SW 1271 (cell line): ENCODE measurements around the gene ARID5B.
"Not testable (repeated sequence)": the region's sequence is repeated elsewhere in the genome, so short reads cannot be mapped to it uniquely, and the experiment has no call there.

Experiments used
- DNase-seq, 2 experiments: peaks; one replicate each; lab custom pipeline; 2025; lab: John Stamatoyannopoulos, UW

ARID5B gene

DNA sequence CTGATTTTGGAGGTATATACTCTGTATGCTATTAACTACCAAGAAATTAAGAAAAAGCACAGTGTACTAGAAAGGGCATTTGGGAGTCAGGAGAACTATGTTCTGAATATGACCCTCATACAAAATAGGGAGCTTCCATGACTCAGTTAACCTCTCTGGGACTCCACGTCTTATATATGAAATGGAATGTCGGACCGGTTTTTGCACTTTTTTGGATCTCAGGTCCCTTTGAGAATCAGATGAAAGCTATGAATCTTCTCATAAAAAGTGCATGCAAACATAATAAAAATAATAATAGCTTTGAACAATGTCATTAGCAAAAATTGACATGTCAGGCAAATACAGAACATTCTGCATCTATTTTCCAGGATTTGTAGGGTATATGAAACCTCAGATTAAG is 113.0 kb downstream of the ARID5B start:
- DNase-seq: no peak

DNA sequence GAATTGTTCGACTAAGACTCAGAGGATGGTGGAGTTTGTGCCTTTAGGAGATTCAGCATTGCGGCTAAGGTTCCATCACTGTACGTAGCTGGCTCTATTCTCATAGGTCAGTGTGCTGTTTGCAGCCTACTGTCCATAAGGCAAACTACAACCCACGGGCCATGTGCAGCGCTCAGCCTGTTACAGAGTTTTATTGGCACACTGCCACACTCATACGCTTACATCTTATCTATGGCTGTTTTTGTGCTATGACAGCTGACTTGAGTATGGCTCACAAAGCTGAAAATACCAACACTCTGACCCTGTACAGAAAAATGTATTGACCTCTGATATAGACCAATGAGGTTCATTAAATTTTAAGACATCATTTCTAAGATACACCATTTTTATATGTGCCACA is 114.5 kb downstream of the ARID5B start:
- no peak for DNase-seq

DNA sequence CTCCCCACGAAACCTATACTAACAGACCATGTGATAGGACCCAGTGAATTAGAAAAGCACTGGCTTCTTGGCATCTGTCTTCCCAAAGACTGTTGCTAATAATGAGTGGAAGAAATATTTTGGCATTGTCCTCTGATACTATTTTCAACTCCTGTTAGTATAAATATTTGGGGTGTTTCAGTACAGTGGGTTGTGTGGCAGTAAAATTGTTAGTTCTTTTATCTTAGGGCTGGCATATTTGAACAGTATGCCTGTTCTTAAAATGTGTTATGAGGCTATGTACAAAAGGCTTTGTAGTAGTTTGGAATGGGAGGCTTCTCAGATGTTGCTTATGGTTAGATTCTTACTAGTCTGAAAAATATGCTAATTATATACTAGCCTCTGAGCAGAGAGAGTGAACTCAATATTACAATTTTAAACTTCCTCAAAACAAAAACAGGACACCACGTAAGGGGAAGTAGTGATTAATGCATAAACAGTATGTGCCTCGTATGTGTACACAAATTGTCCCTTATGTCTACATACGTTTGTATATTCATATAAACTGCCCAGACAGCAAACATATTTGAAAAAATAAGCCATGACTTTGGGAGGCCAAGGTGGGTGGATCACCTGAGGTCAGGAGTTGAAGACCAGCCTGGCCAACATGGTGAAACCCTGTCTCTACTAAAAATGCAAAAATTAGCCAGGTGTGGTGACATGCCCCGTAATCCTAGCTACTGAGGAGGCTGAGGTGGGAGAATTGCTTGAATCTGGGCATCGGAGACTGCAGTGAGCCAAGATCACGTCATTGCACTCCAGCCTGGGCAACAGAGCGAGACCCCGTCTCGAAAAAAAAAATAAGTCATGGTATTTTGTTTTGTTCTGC is 115.4 kb downstream of the ARID5B start:
- DNase-seq: no peak

DNA sequence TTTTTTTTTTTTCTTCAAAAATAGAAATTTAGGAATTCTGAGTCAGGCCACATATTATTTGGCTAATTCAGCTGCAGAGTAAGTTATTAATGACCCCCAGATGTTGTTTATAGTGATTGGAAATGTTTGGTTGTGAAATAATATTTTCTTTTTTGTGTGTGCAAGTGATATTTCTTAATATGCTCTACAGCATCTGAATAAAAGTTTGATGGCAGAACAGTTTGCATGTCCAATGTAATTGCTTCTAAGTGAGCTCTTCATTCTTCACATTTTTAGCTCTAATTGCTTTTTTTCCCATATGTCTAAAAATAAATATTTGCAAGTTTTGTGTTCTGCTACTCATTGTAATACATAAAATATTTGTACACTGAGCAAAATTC is 116.0 kb downstream of the ARID5B start:
- DNase-seq: no peak

DNA sequence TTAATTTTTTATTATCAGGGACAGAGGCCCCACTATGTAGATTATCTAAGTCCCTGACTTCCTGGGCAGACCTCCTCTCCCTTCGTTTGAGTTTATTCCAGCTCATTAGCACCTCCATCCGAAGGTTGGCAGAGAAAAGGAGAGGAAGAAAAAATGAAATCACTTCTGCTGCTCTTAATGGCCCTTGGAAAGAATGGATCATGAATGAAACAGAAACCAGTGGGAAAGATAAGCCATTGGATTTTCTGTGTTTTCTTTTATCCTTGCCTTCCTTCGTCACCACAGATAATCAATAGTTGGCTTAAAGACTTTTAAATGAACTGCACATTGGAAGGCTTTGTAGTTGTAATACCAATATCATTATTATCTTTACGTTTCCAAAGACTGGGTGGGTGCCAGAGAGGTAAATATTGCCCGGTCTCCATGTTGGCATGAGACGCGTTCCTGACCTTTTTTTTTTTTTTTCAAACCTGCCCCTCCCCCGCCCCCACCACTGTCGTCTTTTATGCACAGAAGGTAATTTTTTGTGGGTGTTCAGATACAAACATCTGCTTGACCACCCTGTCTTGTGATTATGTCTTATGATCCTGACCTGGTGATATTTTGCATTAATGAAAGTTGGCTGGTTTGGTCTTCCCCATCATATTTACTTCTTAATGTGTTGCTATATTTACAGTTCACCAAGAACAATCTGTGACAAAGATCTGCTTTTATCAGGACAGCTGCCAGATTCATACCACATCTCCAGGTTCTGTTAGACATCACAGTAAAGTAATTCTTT is 116.8 kb downstream of the ARID5B start:
- no peak for DNase-seq

DNA sequence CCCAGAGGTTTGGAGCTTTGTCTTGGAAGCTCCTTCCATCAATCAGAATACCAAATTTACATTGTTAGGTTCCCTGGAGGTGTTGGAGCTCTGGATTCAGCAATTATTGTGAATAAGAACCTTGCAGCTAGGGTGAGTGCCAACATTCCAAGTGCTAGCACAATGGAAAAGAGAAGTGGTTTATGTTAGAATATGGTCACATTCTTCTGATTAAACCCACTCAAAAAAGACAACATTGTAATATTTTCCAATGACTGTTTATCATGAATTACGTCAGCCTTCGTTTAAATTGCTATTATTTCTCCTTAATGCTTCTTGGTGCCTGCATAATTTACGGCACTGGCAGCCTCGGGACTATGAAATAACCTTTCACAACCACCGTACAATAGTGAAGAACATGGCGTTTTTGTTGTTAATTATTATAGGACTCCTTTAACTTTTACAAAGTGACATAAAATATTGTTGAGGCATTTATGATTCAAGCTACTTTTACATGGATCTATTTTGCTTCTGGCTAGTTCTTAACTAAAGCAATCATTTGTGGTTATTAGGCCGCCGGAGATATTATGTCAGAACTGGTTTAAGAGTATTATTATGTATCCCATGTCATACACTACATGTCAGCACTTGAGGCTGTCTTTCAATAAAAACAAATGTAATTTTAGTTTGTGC is 117.7 kb downstream of the ARID5B start:
- DNase-seq: no peak

DNA sequence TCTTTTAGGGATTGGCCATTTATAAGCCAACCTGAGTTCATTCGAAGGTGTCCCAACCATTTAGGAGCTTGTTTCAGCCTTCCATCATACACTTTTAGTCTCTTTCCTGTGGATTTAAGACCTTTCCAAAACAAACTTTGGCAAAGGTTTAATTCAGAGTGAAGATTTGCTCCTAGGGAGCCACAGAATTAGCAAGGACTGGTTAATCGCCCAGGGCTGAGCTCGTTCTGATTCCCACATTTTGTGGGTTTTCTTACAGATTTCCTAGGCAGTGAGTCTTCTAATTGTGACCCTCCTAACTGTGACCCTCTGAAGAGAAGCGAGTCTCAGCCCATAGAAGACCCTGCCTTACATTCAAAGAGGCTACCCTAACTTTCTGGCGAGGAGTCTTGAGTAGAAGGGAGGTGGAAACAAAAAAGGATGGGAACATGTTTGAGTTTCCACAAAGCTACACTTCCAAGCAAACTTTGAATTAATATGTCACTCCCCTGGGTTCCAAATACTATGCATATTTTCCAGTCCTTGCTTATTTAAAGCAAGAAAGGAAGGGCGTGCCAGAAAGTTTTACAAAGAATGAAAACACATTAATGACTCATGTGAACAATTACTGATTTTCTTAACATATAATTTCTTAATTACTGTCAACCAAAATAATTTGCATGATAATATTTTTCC is 118.3 kb downstream of the ARID5B start:
- DNase-seq: no peak

DNA sequence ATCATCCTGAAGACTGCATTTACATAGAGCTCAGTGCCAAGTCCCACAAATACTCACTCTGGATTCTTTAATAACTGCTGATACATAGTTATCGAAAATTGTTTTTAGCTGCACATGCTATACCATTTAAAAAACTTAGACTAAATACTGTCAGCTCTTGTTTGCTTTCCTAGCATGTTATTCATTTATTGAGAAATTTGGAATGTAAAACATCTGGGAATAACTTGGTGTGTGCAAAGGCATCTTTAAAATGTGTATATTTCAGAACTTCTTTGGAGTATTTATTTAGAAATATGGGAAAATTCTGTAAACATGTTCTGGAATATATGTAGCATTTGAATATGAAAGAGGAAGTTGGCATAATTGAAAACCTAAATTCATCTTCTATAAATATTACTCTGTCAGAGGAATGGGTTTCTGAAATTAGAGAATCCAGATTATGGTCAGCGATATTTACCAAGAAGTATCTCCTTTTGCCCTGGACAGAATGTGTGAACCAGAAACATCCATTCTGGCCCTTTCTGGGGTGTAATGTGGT is 119.7 kb downstream of the ARID5B start:
- DNase-seq: no peak

DNA sequence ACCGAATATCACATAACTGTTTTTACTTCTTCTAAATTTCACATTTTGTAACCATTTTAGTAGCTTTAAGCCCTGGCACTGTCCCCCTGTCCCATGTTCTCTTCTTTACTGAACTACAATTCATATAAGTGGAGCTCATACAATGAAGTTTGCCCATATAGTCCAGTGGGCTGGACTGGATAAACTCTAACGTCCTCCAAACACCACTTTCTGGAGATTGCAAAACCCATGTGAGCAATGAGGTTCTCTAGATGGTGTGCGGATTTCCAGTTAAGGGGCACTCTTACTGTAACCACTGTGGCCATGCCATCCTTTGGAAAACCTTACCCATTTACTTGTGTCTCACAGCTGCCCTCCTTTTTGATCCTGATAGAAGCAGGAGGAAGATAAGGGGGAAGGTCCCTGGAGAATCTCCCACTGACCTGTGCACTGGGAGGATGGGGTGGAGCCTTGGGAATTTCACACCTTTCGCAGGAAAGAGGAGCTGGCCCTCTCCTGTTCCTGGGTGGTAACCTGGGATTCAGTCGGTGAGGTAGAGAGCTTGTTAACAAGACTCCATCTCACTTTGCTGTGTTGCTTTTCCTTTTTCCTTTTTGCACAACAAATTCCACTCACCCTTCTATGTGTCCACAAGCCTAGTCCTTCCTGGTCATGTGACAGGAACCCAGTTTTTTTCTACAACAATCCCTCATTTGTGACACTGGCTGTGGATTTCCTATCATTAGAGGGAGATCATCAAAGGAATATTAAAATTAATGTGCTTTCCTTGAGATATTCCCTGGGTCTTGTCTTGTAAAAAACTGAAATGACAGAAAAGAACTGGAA is 120.7 kb downstream of the ARID5B start:
- DNase-seq: no peak

DNA sequence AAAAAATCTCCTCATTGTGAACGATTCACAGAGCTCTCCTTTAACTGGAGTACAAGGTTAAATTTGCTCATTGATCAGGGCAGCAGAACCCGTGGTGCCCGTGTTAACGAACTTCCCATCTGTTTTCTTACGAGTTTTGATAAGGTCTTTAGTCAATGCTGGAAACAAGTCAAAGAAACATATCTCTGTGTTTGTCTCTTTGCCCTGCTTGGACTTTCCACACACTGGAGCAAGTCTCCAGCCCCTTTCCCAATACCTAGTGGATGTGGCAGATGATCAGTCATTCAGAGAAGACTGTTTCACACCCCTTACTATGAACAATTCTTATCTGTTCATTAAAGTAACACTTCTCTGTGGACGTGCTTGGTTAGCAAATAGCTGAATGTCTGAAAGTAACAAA is 121.3 kb downstream of the ARID5B start:
- no peak for DNase-seq

DNA sequence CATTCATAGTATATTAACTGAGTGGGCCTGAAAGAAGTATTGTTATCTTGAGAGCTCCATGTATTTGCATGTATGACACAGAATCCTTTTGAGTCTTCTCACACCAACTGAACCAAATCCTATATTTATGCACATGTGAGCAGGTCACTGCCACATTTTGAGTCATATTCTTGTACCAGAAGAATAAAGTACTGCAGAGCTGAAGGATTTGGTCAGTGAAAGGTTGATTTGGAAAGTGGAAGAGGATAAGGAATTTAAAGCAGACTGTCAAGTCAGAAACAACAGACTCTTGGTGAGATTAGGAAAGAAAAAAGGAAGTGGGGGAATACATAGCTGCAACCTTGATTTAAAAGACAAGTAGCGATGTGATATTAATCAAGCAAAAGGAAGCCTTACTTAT is 121.8 kb downstream of the ARID5B start:
- DNase-seq: no peak

DNA sequence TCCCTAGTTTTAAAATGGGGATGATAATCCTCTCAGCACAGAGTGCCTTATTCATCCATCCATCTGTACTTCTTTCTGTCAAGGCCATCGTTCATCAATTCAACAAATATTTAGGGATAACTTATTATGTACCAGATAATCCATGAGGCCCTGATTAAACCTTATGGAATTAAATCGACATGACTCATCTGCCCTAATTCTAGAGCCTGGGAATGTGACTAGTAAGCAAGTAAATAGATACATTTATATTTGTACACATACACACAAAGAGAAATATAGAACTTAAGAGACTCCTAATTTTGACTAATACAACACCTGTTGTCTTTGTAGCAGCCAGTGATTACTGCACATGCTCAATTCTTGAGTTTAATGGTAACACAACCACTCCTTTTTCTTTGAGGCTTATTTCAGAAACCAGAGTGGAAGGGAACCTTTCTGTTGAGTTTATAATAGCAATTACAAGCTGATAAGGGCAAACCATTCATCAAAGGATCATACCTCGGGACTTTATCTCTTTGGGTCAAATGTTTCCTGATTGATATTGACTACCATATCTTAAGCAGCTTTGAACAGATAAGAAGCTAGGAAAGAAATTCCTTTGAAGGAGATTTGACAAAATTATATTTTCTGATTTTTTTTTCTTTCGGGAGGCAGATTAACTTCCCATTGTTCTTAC is 122.7 kb downstream of the ARID5B start:
- DNase-seq: no peak

DNA sequence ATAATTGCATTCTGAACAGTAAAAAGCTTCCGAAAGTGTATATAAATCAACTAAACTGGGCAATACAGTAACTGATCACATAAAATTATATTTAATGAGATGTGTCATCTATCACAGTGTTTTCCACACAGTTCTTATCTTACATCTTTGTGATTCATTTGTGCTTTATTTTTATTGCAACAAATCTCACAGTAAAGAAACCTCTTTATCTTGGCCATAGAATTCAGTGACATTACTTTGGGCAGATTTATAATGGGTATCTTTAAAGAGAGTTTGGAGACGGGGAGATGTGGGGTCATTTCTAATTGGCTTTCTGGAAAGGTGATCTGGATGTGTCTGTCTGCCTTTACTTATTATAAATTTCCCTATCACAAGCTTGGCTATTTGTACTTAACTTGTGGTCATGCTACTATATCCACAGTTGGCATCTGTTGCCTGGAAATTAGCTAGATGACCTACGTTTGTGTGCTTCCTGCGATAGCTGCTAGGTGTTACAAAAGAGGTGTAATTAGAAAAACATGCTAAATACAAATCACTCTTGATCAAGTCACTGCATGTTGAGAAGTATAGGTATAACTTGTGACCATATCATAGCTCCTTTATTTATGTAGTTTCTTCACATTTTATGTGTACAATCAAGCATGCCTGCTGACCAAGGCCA is 123.8 kb downstream of the ARID5B start:
- no peak for DNase-seq

DNA sequence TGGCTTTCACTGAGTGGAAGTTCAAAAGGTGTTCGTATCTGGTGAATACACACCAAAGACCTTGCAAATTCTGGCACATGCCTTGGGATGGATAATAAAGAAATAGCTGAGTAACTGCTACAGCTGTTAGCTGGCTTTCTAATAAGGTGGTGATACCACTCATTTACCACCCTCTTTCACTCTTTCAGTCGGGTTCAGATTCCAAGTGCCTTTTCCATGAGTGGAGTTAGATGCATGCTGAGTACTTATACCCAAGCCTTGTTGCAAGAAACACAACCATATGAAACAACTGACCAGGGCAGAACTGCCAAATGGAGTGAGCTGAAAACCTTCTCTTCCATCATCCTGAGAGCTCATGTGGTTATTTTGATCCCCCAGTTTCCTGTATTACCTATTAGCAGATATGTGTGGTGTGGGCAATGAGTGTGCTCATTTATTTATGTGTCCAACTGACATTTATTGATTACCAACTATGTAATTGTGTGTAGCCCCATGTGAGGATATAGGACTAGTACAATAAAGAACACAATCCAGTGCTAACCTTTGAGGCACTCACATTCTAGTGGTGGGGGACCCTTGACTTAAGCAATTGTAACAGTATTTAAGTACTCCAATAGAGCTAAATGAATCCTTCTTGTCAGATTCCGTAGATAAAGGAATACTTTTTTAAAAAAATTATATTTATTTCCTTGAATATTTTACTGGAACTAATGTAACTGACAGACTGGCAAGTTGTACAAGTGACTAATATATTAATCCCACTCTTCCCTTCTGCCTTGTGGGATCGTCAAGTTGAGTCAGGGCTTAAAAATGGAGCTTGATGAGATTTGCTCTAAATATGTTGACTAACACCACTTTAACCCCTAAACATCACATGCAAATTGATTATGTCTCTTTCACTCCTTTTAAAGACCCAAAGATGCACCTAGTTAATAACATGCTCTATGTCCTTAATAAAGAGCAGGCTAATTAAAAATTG is 124.7 kb downstream of the ARID5B start:
- no peak for DNase-seq

DNA sequence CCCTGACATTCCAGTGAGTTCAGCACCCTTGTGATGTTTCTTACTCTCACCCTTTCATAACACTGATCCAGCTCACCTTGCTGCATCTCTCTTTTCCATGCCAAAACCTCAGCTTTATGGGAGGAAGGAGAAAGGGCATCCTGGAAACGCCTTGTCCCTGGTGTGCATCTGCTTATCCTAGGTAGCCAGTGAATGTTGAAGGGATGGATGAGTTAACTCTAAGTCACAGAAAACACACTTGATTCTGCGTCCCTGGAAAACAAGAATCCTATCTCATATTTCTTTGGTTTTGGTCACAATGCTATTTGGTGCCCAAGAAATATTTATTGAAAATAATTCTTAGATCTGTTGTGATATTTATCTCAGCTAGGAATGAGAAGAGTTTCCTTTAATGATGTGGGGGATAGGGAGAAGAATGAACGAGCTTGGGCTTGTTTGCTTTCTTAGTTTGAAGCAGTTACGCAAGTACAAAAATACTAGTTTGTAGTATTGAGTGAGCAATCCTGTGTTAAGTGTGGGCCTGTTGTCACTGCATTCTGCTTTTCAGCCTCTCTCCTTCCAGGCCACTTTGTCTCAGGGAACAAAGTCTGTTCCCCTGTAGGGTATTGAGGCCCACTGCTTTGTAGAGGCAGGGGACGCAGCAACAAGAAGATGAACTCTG is 126.5 kb downstream of the ARID5B start:
- no peak for DNase-seq

DNA sequence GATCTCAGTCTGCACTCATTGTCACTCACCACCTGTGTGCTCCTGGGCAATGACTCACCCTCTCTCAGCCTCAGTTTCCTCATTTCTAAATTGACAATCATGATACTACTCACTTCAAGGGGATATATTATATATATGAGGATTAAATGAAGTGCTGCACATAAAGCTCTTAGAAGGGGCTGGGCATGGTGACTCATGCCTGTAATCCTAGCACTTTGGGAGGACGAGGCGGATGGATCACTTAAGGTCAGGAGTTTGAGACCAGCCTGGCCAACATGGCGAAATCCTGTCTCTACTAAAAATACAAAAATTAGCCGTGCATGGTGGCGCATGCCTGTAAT is 127.0 kb downstream of the ARID5B start:
- not testable (repeated sequence) for DNase-seq

DNA sequence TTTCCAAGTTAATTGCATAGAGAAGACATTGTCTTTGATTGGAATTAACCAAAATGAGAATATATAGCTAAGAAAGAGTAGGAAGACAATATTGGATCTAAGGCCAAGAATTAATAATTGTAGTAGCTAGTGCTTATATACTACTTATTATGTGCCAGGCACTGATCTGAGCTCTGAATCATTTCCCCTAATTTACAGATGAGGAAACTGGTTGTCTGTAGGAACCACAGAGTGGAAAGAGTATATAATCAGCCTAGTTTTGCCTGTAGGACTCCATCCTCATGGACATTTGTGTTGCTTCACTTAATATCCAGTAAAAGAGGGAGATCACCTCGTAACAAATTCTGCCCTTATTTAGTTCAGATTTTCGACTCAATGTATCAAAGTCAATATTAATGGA is 127.9 kb downstream of the ARID5B start:
- DNase-seq: no peak

DNA sequence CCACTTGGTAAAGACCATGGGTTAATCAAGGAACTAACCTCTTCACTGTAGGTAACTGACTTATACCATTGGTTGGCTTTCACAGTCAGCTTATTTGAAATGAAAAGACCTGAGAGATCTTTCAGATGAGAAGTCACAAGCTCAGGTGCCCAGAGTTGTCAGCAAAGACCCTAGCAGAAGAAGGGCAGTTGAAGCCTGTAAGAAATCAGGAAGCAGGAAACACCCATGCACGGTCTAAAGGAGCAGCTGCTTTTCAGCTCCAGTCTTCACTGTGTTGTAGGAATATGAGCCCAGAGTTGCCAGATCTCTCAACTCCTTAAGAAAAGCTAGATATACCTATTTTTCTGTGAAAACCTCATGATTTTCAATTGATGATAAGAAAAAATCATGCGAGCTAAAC is 130.0 kb downstream of the ARID5B start:
- no peak for DNase-seq
